Stimulated activated CD4-positive, alpha-beta T cell treated with anti-CD3 and anti-CD28 coated beads, Interleukin-1b, Interleukin-23, amount 100 ng/mL, for 1 hour (primary cell): Measurements from ENCODE around the gene AUTS2.

Source experiments
- DNase-seq, 2 donors: peaks; one replicate each; pipeline ENCODE4 v3.0.0-alpha.2; 2020; ENCODE audit warnings: low read depth in 2 of 2

AUTS2 gene

GRCh38 chr7:70416347-70416985 is 818.2 kb downstream of the AUTS2 start:
- DNase-seq, result no peak

GRCh38 chr7:70416986-70417655 is 818.8 kb downstream of the AUTS2 start:
- no peak for DNase-seq

GRCh38 chr7:70419526-70420380 is 821.5 kb downstream of the AUTS2 start:
- no peak for DNase-seq

GRCh38 chr7:70420381-70420662 is 822.0 kb downstream of the AUTS2 start:
- no peak for DNase-seq

GRCh38 chr7:70421319-70421718 is 823.0 kb downstream of the AUTS2 start:
- DNase-seq, result no peak

GRCh38 chr7:70426249-70426880 is 828.1 kb downstream of the AUTS2 start:
- no peak for DNase-seq

GRCh38 chr7:70432567-70433001 is 834.3 kb downstream of the AUTS2 start:
- DNase-seq, result no peak

GRCh38 chr7:70434376-70434775 is 836.1 kb downstream of the AUTS2 start:
- no peak for DNase-seq

- no peak for DNase-seq
Observed at GRCh38 chr7:70434821-70435220, 836.5 kb downstream of the AUTS2 start.

GRCh38 chr7:70435634-70436033 is 837.4 kb downstream of the AUTS2 start:
- DNase-seq, result no peak

GRCh38 chr7:70436790-70437350 is 838.6 kb downstream of the AUTS2 start:
- DNase-seq, result no peak

- DNase-seq, result no peak
Observed at GRCh38 chr7:70439651-70440050, 841.4 kb downstream of the AUTS2 start.

GRCh38 chr7:70446448-70447143 is 848.3 kb downstream of the AUTS2 start:
- DNase-seq, result no peak

GRCh38 chr7:70448312-70448906 is 850.1 kb downstream of the AUTS2 start:
- no peak for DNase-seq

- DNase-seq, result no peak
Observed at GRCh38 chr7:70450731-70451130, 852.5 kb downstream of the AUTS2 start.

GRCh38 chr7:70455925-70456324 is 857.6 kb downstream of the AUTS2 start:
- no peak for DNase-seq

- no peak for DNase-seq
Observed at GRCh38 chr7:70456719-70457118, 858.4 kb downstream of the AUTS2 start.

GRCh38 chr7:70457482-70457881 is 859.2 kb downstream of the AUTS2 start:
- DNase-seq, result no peak

- DNase-seq, result no peak
Observed at GRCh38 chr7:70457883-70458680, 859.8 kb downstream of the AUTS2 start.

- DNase-seq, result no peak
Observed at GRCh38 chr7:70458745-70459144, 860.5 kb downstream of the AUTS2 start.
